IMR-90 (cell line): ENCODE results near the gene ADGRA1. TPM values are rescaled to one million over a fixed set of nuclear protein-coding genes. Genes with fewer than 3 reads are reported as not detected.

Source experiments
- ATAC-seq: fragments of 200-7000 bp; cut with Tn5 transposase; 2 replicates; pipeline ENCODE4 v1.9.1; 2020; ENCODE audit warnings: low read depth, mild to moderate bottlenecking, moderate library complexity
- BruUV-seq: library from RNA; stranded (reverse); fragments of 400-500 nt; replicated peaks from 2 replicates; lab custom pipeline; 2021; lab: Mats Ljungman, UMichigan
- CTCF ChIA-PET: fragments of 300-600 bp; formaldehyde crosslinking; extraction: SDS; loops from one replicate; lab custom pipeline; 2021; ENCODE audit warnings: antibody characterized with exemption; lab: Yijun Ruan, JAX
- POLR2A ChIA-PET: fragments of 300-600 bp; sonication (Branson Sonifier 250); formaldehyde crosslinking; loops from one replicate; lab custom pipeline; 2022; ENCODE audit warnings: antibody characterized with exemption; ENCODE audit not compliant: unreplicated experiment; lab: Charles Lee
- DNase-seq: peaks from one replicate; pipeline ENCODE4 v3.0.0; 2013
- H2AFZ ChIP-seq: replicated peaks from 2 replicates; pipeline ENCODE3; 2013; ENCODE audit warnings: low read length, mild to moderate bottlenecking; ENCODE audit not compliant: poor library complexity
- H2AK5ac ChIP-seq: 2 replicates; pipeline ENCODE4 v1.6.1; 2013; ENCODE audit warnings: low read depth, low read length, inconsistent platforms
- H2AK9ac ChIP-seq: replicated peaks from 2 replicates; pipeline ENCODE3; 2013; ENCODE audit warnings: mild to moderate bottlenecking, low read depth, low read length, moderate library complexity; ENCODE audit not compliant: poor library complexity
- H2BK120ac ChIP-seq: 2 replicates; pipeline ENCODE4 v1.6.1; 2013; ENCODE audit warnings: low read depth, low read length, inconsistent platforms
- H2BK15ac ChIP-seq: 3 replicates; pipeline ENCODE4 v1.6.1; 2013; ENCODE audit warnings: low read depth, low read length, inconsistent platforms
- H2BK20ac ChIP-seq: 2 replicates; pipeline ENCODE4 v1.6.1; 2013; ENCODE audit warnings: low read depth, mild to moderate bottlenecking, inconsistent platforms, low read length, moderate library complexity
- H2BK5ac ChIP-seq: 2 replicates; pipeline ENCODE4 v1.6.1; 2013; ENCODE audit warnings: mild to moderate bottlenecking, low read depth, low read length, inconsistent platforms; ENCODE audit not compliant: poor library complexity, severe bottlenecking
- H3K14ac ChIP-seq: replicated peaks from 2 replicates; pipeline ENCODE4 v1.6.1; 2013; ENCODE audit warnings: low read depth, low read length, inconsistent platforms
- H3K18ac ChIP-seq: 2 replicates; pipeline ENCODE4 v1.6.1; 2013; ENCODE audit warnings: low read depth, low read length, control low read depth
- H3K23ac ChIP-seq: 2 replicates; pipeline ENCODE4 v1.6.1; 2013; ENCODE audit warnings: low read depth, low read length, inconsistent platforms
- H3K27ac ChIP-seq: 2 replicates; pipeline ENCODE4 v1.5.1; 2013; ENCODE audit warnings: mild to moderate bottlenecking, control low read depth, low read length; ENCODE audit not compliant: insufficient read depth
- H3K27me3 ChIP-seq: 2 replicates; pipeline ENCODE4 v1.6.1; 2013; ENCODE audit warnings: low read length; ENCODE audit not compliant: control insufficient read depth, insufficient read depth
- H3K36me3 ChIP-seq: 2 replicates; pipeline ENCODE4 v1.6.1; 2013; ENCODE audit warnings: low read length, mixed read lengths; ENCODE audit not compliant: control insufficient read depth, insufficient read depth
- H3K4ac ChIP-seq: 2 replicates; pipeline ENCODE4 v1.6.1; 2013; ENCODE audit warnings: low read depth, low read length, inconsistent platforms
- H3K4me1 ChIP-seq: 2 replicates; pipeline ENCODE4 v1.6.1; 2013; ENCODE audit warnings: low read length, mixed read lengths; ENCODE audit not compliant: control insufficient read depth, insufficient read depth
- H3K4me2 ChIP-seq: 2 replicates; pipeline ENCODE4 v1.6.1; 2013; ENCODE audit warnings: low read depth, mild to moderate bottlenecking, control low read depth, low read length, moderate library complexity
- H3K4me3 ChIP-seq: 2 replicates; pipeline ENCODE4 v1.5.1; 2013; ENCODE audit warnings: low read depth, mild to moderate bottlenecking, control low read depth, low read length, moderate library complexity; ENCODE audit not compliant: insufficient read depth
- H3K56ac ChIP-seq: 2 replicates; pipeline ENCODE4 v1.6.1; 2013; ENCODE audit warnings: low read length, inconsistent platforms; ENCODE audit not compliant: insufficient read depth; ENCODE audit errors: extremely low read depth
- H3K79me1 ChIP-seq, 2 experiments: 2 replicates each; pipeline ENCODE4 v1.6.1; 2013; ENCODE audit warnings: low read length in 2 of 2, inconsistent platforms in 1 of 2, low read depth in 1 of 2
- H3K9ac ChIP-seq: 2 replicates; pipeline ENCODE4 v1.6.1; 2013; ENCODE audit warnings: low read depth, low read length, control low read depth
- H3K9me1 ChIP-seq: 2 replicates; pipeline ENCODE4 v1.6.1; 2013; ENCODE audit warnings: low read length, inconsistent platforms; ENCODE audit not compliant: insufficient read depth
- H3K9me3 ChIP-seq: 2 replicates; pipeline ENCODE4 v1.6.1; 2013; ENCODE audit warnings: low read length; ENCODE audit not compliant: control insufficient read depth, insufficient read depth
- H4K20me1 ChIP-seq: 2 replicates; pipeline ENCODE4 v1.6.1; 2013; ENCODE audit warnings: low read length, inconsistent platforms; ENCODE audit not compliant: insufficient read depth
- H4K5ac ChIP-seq: 2 replicates; pipeline ENCODE4 v1.6.1; 2013; ENCODE audit warnings: mild to moderate bottlenecking, low read depth, low read length, control low read depth
- H4K8ac ChIP-seq, 2 experiments: 2 replicates each; pipeline ENCODE4 v1.6.1; 2013; ENCODE audit warnings: low read depth in 2 of 2, low read length in 2 of 2, control low read depth in 1 of 2, inconsistent platforms in 1 of 2
- H4K91ac ChIP-seq: 2 replicates; pipeline ENCODE4 v1.6.1; 2013; ENCODE audit warnings: low read depth, low read length, inconsistent platforms; ENCODE audit not compliant: insufficient read depth
- BHLHE40 ChIP-seq: fragments of 150-350 bp; IDR thresholded peaks from 2 replicates; pipeline ENCODE4 v1.6.1; 2016; ENCODE audit warnings: mild to moderate bottlenecking, low read depth, low read length
- CEBPB ChIP-seq: IDR thresholded peaks from 2 replicates; pipeline ENCODE4 v1.6.1; 2012; ENCODE audit warnings: low read depth, low read length, improper control_type of control experiment
- CHD1 ChIP-seq: IDR thresholded peaks from 2 replicates; pipeline ENCODE4 v1.6.1; 2012; ENCODE audit warnings: low read depth, low read length, improper control_type of control experiment
- FOS ChIP-seq: fragments of 150-350 bp; IDR thresholded peaks from 2 replicates; pipeline ENCODE4 v1.6.1; 2016; ENCODE audit warnings: low read depth, low read length
- MAFK ChIP-seq: IDR thresholded peaks from 2 replicates; pipeline ENCODE4 v1.6.1; 2012; ENCODE audit warnings: low read depth, low read length, improper control_type of control experiment
- MAZ ChIP-seq: IDR thresholded peaks from 2 replicates; pipeline ENCODE4 v1.6.1; 2012; ENCODE audit warnings: low read depth, mild to moderate bottlenecking, low read length, improper control_type of control experiment, moderate library complexity, borderline replicate concordance
- MXI1 ChIP-seq: IDR thresholded peaks from 2 replicates; pipeline ENCODE4 v1.6.1; 2012; ENCODE audit warnings: low read depth, mild to moderate bottlenecking, low read length, moderate library complexity, borderline replicate concordance
- NFE2L2 ChIP-seq: fragments of 150-350 bp; IDR thresholded peaks from 2 replicates; pipeline ENCODE4 v1.6.1; 2016; ENCODE audit warnings: low read depth, mild to moderate bottlenecking, low read length
- POLR2A ChIP-seq: IDR thresholded peaks from 2 replicates; pipeline ENCODE4 v1.6.1; 2012; ENCODE audit warnings: mild to moderate bottlenecking, low read depth, low read length
- RAD21 ChIP-seq: IDR thresholded peaks from 2 replicates; pipeline ENCODE4 v1.6.1; 2012; ENCODE audit warnings: low read length, improper control_type of control experiment
- RCOR1 ChIP-seq: IDR thresholded peaks from 2 replicates; pipeline ENCODE4 v1.6.1; 2012; ENCODE audit warnings: mild to moderate bottlenecking, low read length, improper control_type of control experiment; ENCODE audit not compliant: insufficient replicate concordance
- RFX5 ChIP-seq: IDR thresholded peaks from 2 replicates; pipeline ENCODE4 v1.8.0; 2012; ENCODE audit warnings: low read depth, mild to moderate bottlenecking, low read length, moderate library complexity
- SMC3 ChIP-seq: fragments of 150-350 bp; IDR thresholded peaks from 2 replicates; pipeline ENCODE4 v1.6.1; 2016; ENCODE audit warnings: low read depth, mild to moderate bottlenecking, antibody characterized with exemption, low read length, moderate library complexity
- whole genome bisulfite sequencing, 2 experiments: methylation state at CpG; one replicate each; pipeline versions ENCODE4 v1.1.5 to v1.1.7; 2013; ENCODE audit warnings: missing lambda C conversion rate in 2 of 2; ENCODE audit not compliant: insufficient read length in 1 of 2; ENCODE audit errors: extremely low coverage in 2 of 2; 5-methylcytosine and 5-hydroxymethylcytosine counted together
- dilution Hi-C: fragments of 300-500 bp; cut with HindIII; formaldehyde crosslinking; loops from one replicate; pipeline ENCODE4 v1.14.3; 2018; ENCODE audit warnings: low sequenced_read_pairs; ENCODE audit not compliant: unreplicated experiment
- in situ Hi-C: fragments of 300-500 bp; cut with MboI; formaldehyde crosslinking; loops from 3 replicates; pipeline ENCODE4 v1.14.3; 2019; ENCODE audit warnings: low sequenced_read_pairs, inconsistent platforms, mixed read lengths
- intact Hi-C: fragments of 100-400 bp; cut with micrococcal nuclease; formaldehyde crosslinking; loops from 2 replicates; pipeline ENCODE4 v1.10.0; 2022
- polyA plus RNA-seq, 3 experiments: library from polyadenylated mRNA; depleted of rRNA; stranded (reverse); fragments of >200 nt; gene quantifications; 2 replicates each; pipeline ENCODE4 v1.2.3, GENCODE V29; 2012; ENCODE audit warnings: low replicate concordance in 1 of 3
- total RNA-seq: library from RNA; depleted of rRNA; stranded (reverse); fragments of >200 nt; gene quantifications from 2 replicates; pipeline ENCODE4 v1.2.3, GENCODE V29; 2012
- TF ChIP-seq, protein P1 (sequence below): fragments of 150-350 bp; IDR thresholded peaks from 2 replicates; pipeline ENCODE4 v1.6.1; 2017; ENCODE audit warnings: mild to moderate bottlenecking, antibody characterized with exemption, low read length, low read depth
- TF ChIP-seq, protein P2 (sequence below): fragments of 150-350 bp; IDR thresholded peaks from 2 replicates; pipeline ENCODE4 v1.6.1; 2016; ENCODE audit warnings: low read depth, mild to moderate bottlenecking, low read length, moderate library complexity, borderline replicate concordance
- TF ChIP-seq, protein P3 (sequence below): conservative IDR thresholded peaks from 2 replicates; pipeline ENCODE4 v1.5.1; 2012; ENCODE audit warnings: mild to moderate bottlenecking, low read depth, low read length, improper control_type of control experiment

Gene ADGRA1
- total and polyA plus RNA-seq, 2 of the 4 experiments (the other 2 are of a cell fraction) = not detected

DNA sequence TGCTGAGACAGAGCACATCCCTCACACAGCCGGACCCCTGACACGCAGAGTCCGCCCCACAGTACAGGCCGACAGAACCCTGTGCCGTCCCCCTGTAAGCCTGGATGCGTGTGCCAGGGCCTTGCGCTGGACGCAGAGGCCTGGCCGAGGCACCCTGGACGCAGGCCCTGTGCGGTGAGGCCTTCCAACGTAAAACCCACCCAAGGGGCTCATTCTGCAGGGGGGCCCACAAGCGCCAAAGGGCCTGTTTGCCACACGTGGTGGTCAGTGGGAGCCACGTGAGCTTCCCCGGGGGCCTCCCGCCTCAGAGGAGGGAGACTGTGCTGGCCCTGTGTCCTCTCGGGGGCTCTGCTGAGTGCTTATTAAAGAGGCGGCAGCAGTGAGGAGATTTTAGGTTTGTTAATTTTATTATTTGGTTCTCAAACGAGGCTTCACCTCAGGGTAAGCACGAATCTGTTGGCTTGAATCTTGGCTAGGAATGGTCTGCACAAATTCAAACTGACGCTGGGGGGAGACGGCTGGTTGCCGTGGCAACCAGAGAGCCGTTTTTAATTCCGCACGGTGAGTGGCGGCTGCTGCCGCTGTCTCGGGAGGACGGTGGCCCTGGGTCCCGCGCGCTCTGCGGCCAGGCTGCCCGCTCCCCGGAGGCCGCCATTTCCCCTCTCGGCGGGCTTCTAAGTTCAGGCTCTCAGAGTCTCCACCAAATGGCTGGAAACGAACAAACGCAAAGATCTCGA, 4.9 kb upstream of the ADGRA1 start:
- no peak overlapping the region for H3K27ac ChIP-seq
- no peaks in the 10 kb centered on the region for H3K36me3 ChIP-seq
- no peak overlapping the region for H4K91ac ChIP-seq
- H3K9ac ChIP-seq = no peak overlapping the region
- no peak overlapping the region for H3K14ac ChIP-seq
- ChIA-PET CTCF (no interaction called here), POLR2A (no interaction called here)
- no peak overlapping the region for H2BK120ac ChIP-seq
- no peak for TF ChIP-seq BHLHE40
- TF ChIP-seq CEBPB = no peak
- no peak for TF ChIP-seq MAFK
- no peak for TF ChIP-seq CHD1
- TF ChIP-seq NFE2L2 = no peak
- TF ChIP-seq, protein P1, sequence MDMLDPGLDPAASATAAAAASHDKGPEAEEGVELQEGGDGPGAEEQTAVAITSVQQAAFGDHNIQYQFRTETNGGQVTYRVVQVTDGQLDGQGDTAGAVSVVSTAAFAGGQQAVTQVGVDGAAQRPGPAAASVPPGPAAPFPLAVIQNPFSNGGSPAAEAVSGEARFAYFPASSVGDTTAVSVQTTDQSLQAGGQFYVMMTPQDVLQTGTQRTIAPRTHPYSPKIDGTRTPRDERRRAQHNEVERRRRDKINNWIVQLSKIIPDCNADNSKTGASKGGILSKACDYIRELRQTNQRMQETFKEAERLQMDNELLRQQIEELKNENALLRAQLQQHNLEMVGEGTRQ = no peak
- TF ChIP-seq RAD21 = no peak
- TF ChIP-seq FOS = no peak
- no peak for TF ChIP-seq POLR2A
- no peak for TF ChIP-seq SMC3
- no peak for TF ChIP-seq MXI1
- no peak for TF ChIP-seq RFX5
- TF ChIP-seq, protein P2, sequence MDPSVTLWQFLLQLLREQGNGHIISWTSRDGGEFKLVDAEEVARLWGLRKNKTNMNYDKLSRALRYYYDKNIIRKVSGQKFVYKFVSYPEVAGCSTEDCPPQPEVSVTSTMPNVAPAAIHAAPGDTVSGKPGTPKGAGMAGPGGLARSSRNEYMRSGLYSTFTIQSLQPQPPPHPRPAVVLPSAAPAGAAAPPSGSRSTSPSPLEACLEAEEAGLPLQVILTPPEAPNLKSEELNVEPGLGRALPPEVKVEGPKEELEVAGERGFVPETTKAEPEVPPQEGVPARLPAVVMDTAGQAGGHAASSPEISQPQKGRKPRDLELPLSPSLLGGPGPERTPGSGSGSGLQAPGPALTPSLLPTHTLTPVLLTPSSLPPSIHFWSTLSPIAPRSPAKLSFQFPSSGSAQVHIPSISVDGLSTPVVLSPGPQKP = no peak
- no peak for TF ChIP-seq MAZ
- TF ChIP-seq RCOR1 = no peak
- TF ChIP-seq, protein P3, sequence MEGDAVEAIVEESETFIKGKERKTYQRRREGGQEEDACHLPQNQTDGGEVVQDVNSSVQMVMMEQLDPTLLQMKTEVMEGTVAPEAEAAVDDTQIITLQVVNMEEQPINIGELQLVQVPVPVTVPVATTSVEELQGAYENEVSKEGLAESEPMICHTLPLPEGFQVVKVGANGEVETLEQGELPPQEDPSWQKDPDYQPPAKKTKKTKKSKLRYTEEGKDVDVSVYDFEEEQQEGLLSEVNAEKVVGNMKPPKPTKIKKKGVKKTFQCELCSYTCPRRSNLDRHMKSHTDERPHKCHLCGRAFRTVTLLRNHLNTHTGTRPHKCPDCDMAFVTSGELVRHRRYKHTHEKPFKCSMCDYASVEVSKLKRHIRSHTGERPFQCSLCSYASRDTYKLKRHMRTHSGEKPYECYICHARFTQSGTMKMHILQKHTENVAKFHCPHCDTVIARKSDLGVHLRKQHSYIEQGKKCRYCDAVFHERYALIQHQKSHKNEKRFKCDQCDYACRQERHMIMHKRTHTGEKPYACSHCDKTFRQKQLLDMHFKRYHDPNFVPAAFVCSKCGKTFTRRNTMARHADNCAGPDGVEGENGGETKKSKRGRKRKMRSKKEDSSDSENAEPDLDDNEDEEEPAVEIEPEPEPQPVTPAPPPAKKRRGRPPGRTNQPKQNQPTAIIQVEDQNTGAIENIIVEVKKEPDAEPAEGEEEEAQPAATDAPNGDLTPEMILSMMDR = no peak
- H3K79me1 ChIP-seq = no peaks in the 10 kb centered on the region
- H2BK5ac ChIP-seq = no peak overlapping the region
- H3K18ac ChIP-seq = no peak overlapping the region
- no TSS peak for BruUV-seq
- DNase-seq = no peak
- H3K9me1 ChIP-seq = no peaks in the 10 kb centered on the region
- no peak overlapping the region for H3K4ac ChIP-seq
- H2BK15ac ChIP-seq = no peak overlapping the region
- H3K4me1 ChIP-seq = no peaks in the 10 kb centered on the region
- no peak overlapping the region for H3K23ac ChIP-seq
- no peak overlapping the region for H3K4me3 ChIP-seq
- H2AK5ac ChIP-seq = no peak overlapping the region
- H2BK20ac ChIP-seq = no peak overlapping the region
- no peak overlapping the region for H3K56ac ChIP-seq
- no peaks in the 10 kb centered on the region for H4K20me1 ChIP-seq
- H3K4me2 ChIP-seq = no peak overlapping the region
- 52% methylated on average over 36 of the region's 43 CpGs; no CpG with 5 or more reads in 1 of the 2 experiments for WGBS, 2 experiments
- in situ Hi-C loops (no loop called here), intact Hi-C loops (no loop called here), dilution Hi-C loops (no loop called here)
- H4K8ac ChIP-seq = no peak overlapping the region
- no peak overlapping the region for H2AFZ ChIP-seq
- no peak overlapping the region for H2AK9ac ChIP-seq
- no peak overlapping the region for H4K5ac ChIP-seq
- no peaks in the 10 kb centered on the region; the same call in 1 of the 2 replicates for H3K9me3 ChIP-seq
- peaks cover 19% of the 10 kb centered on the region; the same call in 1 of the 2 replicates for H3K27me3 ChIP-seq
- no peak for ATAC-seq
